BJ (cell line): Measurements from ENCODE around the gene PLA2G5. TPM values are rescaled to one million over a fixed set of nuclear protein-coding genes. Genes with fewer than 3 reads are reported as not detected.

Experiments used
- CTCF ChIA-PET: fragments of 350-600 bp; formaldehyde crosslinking; extraction: SDS; loops from one replicate; lab custom pipeline; 2021; ENCODE audit warnings: antibody characterized with exemption, inconsistent platforms; lab: Yijun Ruan, JAX
- POLR2A ChIA-PET: fragments of 300-600 bp; sonication (Branson Sonifier 250); formaldehyde crosslinking; extraction: SDS; loops from one replicate; lab custom pipeline; 2021; ENCODE audit warnings: antibody characterized with exemption; lab: Charles Lee
- DNase-seq: peaks from one replicate; pipeline ENCODE4 v3.0.0-alpha.2; 2011; ENCODE audit warnings: low read depth
- H3K27me3 ChIP-seq: 2 replicates; pipeline ENCODE4 v1.6.0; 2011; ENCODE audit warnings: low read length; ENCODE audit not compliant: control insufficient read depth, insufficient read depth
- H3K36me3 ChIP-seq: 2 replicates; pipeline ENCODE4 v1.5.1; 2011; ENCODE audit warnings: low read length; ENCODE audit not compliant: control insufficient read depth, insufficient read depth
- H3K4me3 ChIP-seq: 2 replicates; pipeline ENCODE4 v1.5.1; 2011; ENCODE audit warnings: low read depth, mild to moderate bottlenecking, control low read depth, low read length
- CTCF ChIP-seq: IDR thresholded peaks from 2 replicates; pipeline ENCODE4 v1.5.1; 2011; ENCODE audit warnings: low read depth, mild to moderate bottlenecking, control low read depth, inconsistent platforms, low read length, moderate library complexity; ENCODE audit not compliant: insufficient read depth
- polyA plus RNA-seq: library from polyadenylated mRNA; depleted of rRNA; stranded (reverse); fragments of >200 nt; gene quantifications from 2 replicates; pipeline ENCODE4 v1.2.3, GENCODE V29; 2011

The PLA2G5 gene
- polyA plus RNA-seq, 1 experiment, result not detected

DNA sequence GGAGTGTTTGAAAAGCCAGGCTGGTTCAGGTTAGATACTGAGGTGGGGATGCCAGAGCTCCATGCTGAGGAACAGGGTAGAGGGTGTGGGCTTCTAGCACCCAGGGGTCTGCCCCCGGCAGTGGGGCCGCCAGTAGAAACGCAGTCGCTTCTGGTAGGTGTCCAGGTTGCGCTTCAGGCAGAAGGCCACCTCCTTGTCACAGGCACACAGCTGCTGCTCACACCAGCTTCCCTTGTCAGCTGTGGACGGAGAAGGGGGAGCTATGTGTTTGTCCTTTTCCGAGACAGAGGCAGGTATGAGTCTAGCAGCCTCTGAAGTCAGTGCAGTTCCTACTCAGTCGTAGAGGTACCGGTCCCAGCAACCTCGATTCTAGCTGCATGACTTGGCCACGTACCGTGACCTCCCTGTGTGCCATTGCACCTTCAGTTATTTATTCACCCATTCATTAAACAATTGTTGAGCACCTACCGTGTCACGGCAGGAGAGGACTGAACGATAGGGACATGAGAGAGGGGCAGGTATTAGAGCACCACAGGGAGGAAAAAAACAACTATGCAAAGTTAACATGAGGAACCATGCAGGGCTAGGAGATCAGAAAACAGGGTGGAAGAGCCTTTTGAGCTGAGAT lies 44.1 kb downstream of the PLA2G5 start:
- H3K4me3 ChIP-seq, result no peak overlapping the region
- TF ChIP-seq CTCF, result no peak
- peaks cover 3% of the 10 kb centered on the region; the same call in 1 of the 2 replicates for H3K27me3 ChIP-seq
- ChIA-PET CTCF (interaction anchor here (1.7 kb wide), 1 partner anchor 12 kb away, joined by 7 read pairs; no protein-coding TSS in a partner anchor), POLR2A (no interaction called here)
- no peaks in the 10 kb centered on the region for H3K36me3 ChIP-seq
- no peak for DNase-seq

DNA sequence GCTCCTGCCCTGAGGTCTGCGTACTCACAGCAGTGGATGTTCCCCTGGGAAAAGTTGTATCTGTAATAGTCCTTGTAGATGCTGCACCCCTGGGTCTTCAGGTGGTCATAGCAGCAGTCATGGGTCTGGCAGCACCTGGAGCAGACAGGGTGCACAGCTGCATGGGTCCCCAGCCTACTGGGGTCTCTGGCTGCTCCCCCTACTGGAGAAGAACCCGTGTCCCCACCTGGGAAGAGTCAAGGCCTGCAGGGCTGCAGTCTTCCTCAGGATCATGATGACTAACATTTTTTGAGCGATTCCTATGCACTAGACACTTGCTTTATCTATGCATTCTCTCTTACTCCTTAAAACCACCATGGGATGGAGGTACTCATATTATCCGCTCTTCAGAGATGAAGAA lies 45.5 kb downstream of the PLA2G5 start:
- DNase-seq, result no peak
- H3K27me3 ChIP-seq, result peaks cover 3% of the 10 kb centered on the region; the same call in 1 of the 2 replicates
- H3K4me3 ChIP-seq, result no peak overlapping the region
- H3K36me3 ChIP-seq, result no peaks in the 10 kb centered on the region
- CTCF ChIA-PET, result interaction anchor here (1.2 kb wide), 1 partner anchor 19 kb away, joined by 3 read pairs; no protein-coding TSS in a partner anchor
- TF ChIP-seq CTCF, result no peak
- POLR2A ChIA-PET, result no interaction called here

DNA sequence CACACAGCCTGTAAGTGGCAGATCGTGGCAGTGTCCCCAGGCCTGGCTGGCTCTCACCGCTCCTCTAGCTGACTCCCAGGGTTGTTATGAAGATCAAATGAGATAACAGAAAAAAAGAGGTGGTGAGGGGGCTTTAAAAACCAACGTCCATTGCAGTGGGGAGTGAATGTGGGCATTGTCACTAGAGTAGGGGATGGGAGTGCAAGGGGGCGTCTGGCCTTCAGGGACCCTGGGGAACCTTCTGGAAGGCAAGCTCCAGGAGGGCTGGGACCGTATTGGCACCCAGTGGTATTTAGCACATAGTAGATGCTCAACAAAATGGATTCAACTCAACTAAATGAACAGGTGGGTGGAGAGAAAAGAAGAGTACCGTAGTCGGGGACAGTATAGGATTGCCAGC lies 45.9 kb downstream of the PLA2G5 start:
- POLR2A ChIA-PET, result no interaction called here
- Histone ChIP-seq H3K27me3 (peaks cover 3% of the 10 kb centered on the region), H3K4me3 (no peak overlapping the region), H3K36me3 (no peaks in the 10 kb centered on the region)
- TF ChIP-seq CTCF, result no peak
- DNase-seq, result no peak
- CTCF ChIA-PET, result interaction anchor here (1.2 kb wide), 1 partner anchor 19 kb away, joined by 3 read pairs; no protein-coding TSS in a partner anchor

DNA sequence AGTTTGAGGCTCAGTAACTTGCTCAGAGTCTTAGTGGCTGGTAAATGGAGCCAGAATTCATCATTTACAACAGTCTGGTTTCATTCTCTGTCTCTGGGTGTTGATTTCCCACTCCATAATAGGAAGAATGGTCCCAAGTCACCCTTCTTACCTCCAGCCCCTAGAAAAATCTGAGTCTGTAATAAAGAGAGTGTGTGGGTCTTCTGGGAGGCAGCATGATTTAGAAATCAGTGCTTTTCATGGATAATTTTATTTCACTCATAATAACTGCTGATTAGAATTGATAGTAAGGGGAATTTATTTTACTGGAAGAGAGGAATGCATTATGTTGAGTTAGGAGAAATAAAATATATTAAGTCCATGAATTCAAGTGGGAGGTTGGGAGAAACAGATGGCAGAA lies 47.2 kb downstream of the PLA2G5 start:
- Histone ChIP-seq H3K27me3 (peaks cover 2% of the 10 kb centered on the region), H3K36me3 (no peaks in the 10 kb centered on the region), H3K4me3 (no peak overlapping the region)
- no peak for TF ChIP-seq CTCF
- ChIA-PET CTCF (interaction anchor here (0.8 kb wide), 1 partner anchor 9 kb away, joined by 3 read pairs; no protein-coding TSS in a partner anchor), POLR2A (no interaction called here)
- DNase-seq, result no peak

DNA sequence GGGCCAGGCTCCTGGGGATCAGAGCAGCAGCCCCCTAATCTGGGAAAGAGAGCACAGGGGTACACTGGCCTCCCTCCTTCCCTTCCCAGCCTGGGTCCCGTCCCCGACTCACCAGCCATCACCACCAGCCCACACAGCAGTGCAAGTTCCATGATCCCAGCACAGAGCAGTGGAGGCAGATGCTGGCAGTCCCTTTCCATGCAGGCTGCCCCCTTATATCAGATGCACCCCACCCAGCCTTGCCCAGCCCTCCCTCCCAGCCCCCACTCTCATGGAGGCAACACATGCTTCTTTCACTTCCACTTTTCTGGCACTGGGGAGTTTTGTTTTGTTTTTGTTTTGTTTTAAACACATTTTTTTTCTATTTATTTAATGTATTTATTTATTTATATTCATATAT lies 49.4 kb downstream of the PLA2G5 start, which contains the start of gene PLA2G2D:
TSS of gene PLA2G2D (minus strand) at position 190 of the 400 bp plus-strand sequence. CDS start at position 152, 38 bp downstream.
- Histone ChIP-seq H3K27me3 (no peaks in the 10 kb centered on the region; the same call in none of the 2 replicates), H3K36me3 (no peaks in the 10 kb centered on the region), H3K4me3 (no peak within 1 kb of the TSS)
- CTCF ChIA-PET, result interaction anchor here (0.7 kb wide), 1 partner anchor 379 kb away, joined by 3 read pairs; no protein-coding TSS in a partner anchor
- no peak for DNase-seq
- TF ChIP-seq CTCF, result no peak
- POLR2A ChIA-PET, result no interaction called here
